ENCODE data around the gene DYTN. TPM values are rescaled to one million over a fixed set of nuclear protein-coding genes. Genes with fewer than 3 reads are reported as not detected.

DYTN gene
- total and polyA plus RNA-seq, 2 donors (not counting 3 experiments of a cell fraction or from before 2014, with no cell fraction given), result 0.06 to 0.62 TPM

DNA sequence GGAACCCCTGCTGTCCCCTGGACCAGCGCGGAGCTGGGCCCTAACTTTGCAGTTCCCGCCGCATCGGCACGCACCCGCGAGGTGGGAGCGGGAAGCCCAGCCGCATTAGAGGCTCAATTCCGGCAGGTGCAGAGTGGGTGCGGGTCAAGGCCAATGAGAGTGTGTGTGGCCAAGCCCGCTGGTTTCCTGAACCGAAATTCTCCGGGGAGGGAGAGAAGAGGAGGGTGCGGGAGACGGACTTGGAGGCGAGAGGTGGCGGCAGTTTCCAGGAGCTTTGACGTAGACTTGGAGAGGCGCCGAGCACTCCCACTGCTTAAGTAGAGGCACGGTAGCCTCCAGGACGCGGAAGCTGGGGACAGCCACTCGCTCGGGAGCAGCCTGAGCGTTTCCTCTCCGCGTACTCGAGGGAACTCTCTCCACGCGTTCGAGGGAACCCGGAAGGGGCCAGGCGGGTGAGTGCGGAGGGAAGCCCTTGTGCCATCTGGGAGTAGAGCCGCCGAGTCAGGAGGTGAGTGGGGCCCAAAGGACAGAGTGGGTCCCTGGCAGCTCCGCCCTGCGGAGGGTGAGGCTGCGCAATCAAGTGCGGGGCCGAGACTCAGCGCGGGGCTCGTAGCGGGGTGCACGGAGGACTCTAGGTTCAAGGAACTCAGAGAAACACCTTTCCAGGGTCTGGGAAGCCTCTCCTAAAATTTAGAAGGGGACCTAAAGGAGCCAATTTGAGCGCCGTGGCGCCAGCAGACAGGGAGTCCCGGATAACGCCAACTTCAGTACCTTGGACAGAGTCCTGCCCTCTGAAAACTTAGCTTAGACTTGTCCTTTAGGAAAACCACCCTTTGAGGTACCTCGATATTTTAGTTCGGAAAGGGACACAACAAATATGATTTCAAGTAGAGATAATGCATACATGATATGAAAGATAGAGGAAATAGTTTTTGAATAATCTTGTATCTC is 75.8 kb downstream of the DYTN start, which contains the start of gene FAM237A:
FAM237A (plus strand) TSS at position 413 of the 951 bp plus-strand sequence. CDS start 1,750 bp downstream, outside the sequence.
- Histone ChIP-seq H3K9me1 (replicated peaks; ENCODE audit: control insufficient read depth, extremely low read depth, insufficient read depth, low read length) (no peaks in the 10 kb centered on the region), H3K36me3 (ENCODE audit: control insufficient read depth in 2 of 2, extremely low read depth in 1 of 2, insufficient read depth in 2 of 2, low read length in 2 of 2) (no peaks in the 10 kb centered on the region), H4K20me1 (replicated peaks; ENCODE audit: control insufficient read depth, extremely low read depth, insufficient read depth, low read length) (no peaks in the 10 kb centered on the region), H3K9me3 (replicated peaks; ENCODE audit: control insufficient read depth, insufficient read depth, low read length) (no peaks in the 10 kb centered on the region), H3K4me2 (ENCODE audit: insufficient read depth, low read length) (no peak within 1 kb of the TSS), H3K4me1 (ENCODE audit: control insufficient read depth, extremely low read depth, insufficient read depth, low read length) (no peaks in the 10 kb centered on the region), H3K9ac (replicated peaks; ENCODE audit: extremely low read depth, insufficient read depth, low read length) (no peak within 1 kb of the TSS), H3K4me3 (replicated peaks in 1 of 3; ENCODE audit: insufficient read depth in 1 of 3, low read depth in 1 of 3, low read length in 3 of 3) (no peak within 1 kb of the TSS), H2AFZ (ENCODE audit: low read depth, low read length) (no peak within 1 kb of the TSS), H3K27ac (ENCODE audit: insufficient read depth, low read depth, low read length) (no peak within 1 kb of the TSS), H3K79me2 (ENCODE audit: control insufficient read depth, insufficient read depth, low read length) (no peaks in the 10 kb centered on the region), H3K27me3 (ENCODE audit: control insufficient read depth in 2 of 2, insufficient read depth in 2 of 2, low read length in 2 of 2) (peaks cover 13 to 14% of the 10 kb centered on the region in 2 experiments)
- dilution Hi-C loops (cut with MboI; ENCODE audit: extremely low pct_ligation_motif_present, low sequenced_read_pairs) (no loop called here), intact Hi-C loops (cut with micrococcal nuclease) (no loop called here)
- peak; percentile 57 for TF ChIP-seq EZH2 (IDR thresholded peaks at IDR 0.05; ENCODE audit: borderline replicate concordance, low read depth, low read length, severe bottlenecking)
- no peak for TF ChIP-seq FOS (IDR thresholded peaks at IDR 0.05; ENCODE audit: borderline replicate concordance, insufficient read depth, low read length)
- FAIRE-seq (peak; percentile 78), DNase-seq (ENCODE audit: low read depth, low spot score) (peak; percentile 56)
- BruUV-seq (replicated peaks), result no TSS peak
- POLR2A ChIA-PET, result no interaction called here
- CTCF ChIA-PET, result interaction anchor here (1.1 to 1.4 kb wide), 3 partner anchors 12 to 250 kb away, joined by 4 to 6 read pairs (median 4); no protein-coding TSS in a partner anchor

DNA sequence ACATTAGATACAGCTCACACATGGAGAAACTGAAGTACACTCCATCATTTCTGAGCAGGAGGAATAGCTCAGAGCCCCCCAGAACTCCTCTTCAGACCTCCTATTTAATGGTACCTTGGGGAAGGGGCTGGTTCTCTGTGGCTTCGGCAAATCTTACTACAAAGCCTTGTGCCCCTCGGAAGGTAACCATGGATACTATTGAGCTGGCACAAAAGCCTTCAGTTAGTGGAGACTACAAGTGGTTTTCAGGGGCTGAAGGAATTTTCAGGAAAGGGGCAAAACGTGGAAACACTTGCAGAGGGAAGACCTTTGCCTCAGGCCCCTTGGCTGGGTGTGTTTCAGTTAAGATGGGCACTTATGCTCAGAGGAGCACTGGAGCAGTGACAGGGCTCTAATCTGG is 77.0 kb downstream of the DYTN start:
- BruUV-seq (replicated peaks), result no TSS peak
- Histone ChIP-seq H3K9ac (replicated peaks; ENCODE audit: extremely low read depth, insufficient read depth, low read length) (no peak overlapping the region), H3K9me3 (replicated peaks; ENCODE audit: control insufficient read depth, insufficient read depth, low read length) (no peaks in the 10 kb centered on the region), H2AFZ (ENCODE audit: low read depth, low read length) (no peak overlapping the region), H4K20me1 (replicated peaks; ENCODE audit: control insufficient read depth, extremely low read depth, insufficient read depth, low read length) (no peaks in the 10 kb centered on the region), H3K36me3 (ENCODE audit: control insufficient read depth in 2 of 2, extremely low read depth in 1 of 2, insufficient read depth in 2 of 2, low read length in 2 of 2) (no peaks in the 10 kb centered on the region), H3K27me3 (ENCODE audit: control insufficient read depth in 2 of 2, insufficient read depth in 2 of 2, low read length in 2 of 2) (peaks cover 13 to 14% of the 10 kb centered on the region in 2 experiments), H3K27ac (ENCODE audit: insufficient read depth, low read depth, low read length) (no peak overlapping the region), H3K4me1 (ENCODE audit: control insufficient read depth, extremely low read depth, insufficient read depth, low read length) (no peaks in the 10 kb centered on the region), H3K4me3 (replicated peaks in 1 of 3; ENCODE audit: insufficient read depth in 1 of 3, low read depth in 1 of 3, low read length in 3 of 3) (no peak overlapping the region), H3K4me2 (ENCODE audit: insufficient read depth, low read length) (no peak overlapping the region), H3K79me2 (ENCODE audit: control insufficient read depth, insufficient read depth, low read length) (no peaks in the 10 kb centered on the region), H3K9me1 (replicated peaks; ENCODE audit: control insufficient read depth, extremely low read depth, insufficient read depth, low read length) (no peaks in the 10 kb centered on the region)
- DNase-seq (ENCODE audit: low read depth, low spot score) (no peak), FAIRE-seq (no peak)
- TF ChIP-seq POLR2AphosphoS5 (IDR thresholded peaks at IDR 0.05; ENCODE audit: insufficient read depth, low read depth, low read length), result no peak
- POLR2A ChIA-PET, result no interaction called here
- intact Hi-C loops (cut with micrococcal nuclease) (no loop called here), dilution Hi-C loops (cut with MboI; ENCODE audit: extremely low pct_ligation_motif_present, low sequenced_read_pairs) (no loop called here)
- CTCF ChIA-PET, result interaction anchor here (0.6 kb wide), 1 partner anchor 548 kb away, joined by 3 read pairs; no protein-coding TSS in a partner anchor

Measured in endothelial cell of umbilical vein (primary cell).